Head of caudate nucleus (tissue), 42 donors: ENCODE measurements around the gene THSD4.

Experiments
- DNase-seq, 42 donors: peaks; one replicate each; pipeline versions ENCODE4 v3.0.0 to v3.0.0-alpha.2; 2020 to 2021; ENCODE audit warnings: mixed read lengths in 7 of 42
- intact Hi-C: fragments of 100-400 bp; cut with DNase I; formaldehyde crosslinking; loops from one replicate; pipeline ENCODE4 v1.15.0; 2022

The THSD4 gene

DNA sequence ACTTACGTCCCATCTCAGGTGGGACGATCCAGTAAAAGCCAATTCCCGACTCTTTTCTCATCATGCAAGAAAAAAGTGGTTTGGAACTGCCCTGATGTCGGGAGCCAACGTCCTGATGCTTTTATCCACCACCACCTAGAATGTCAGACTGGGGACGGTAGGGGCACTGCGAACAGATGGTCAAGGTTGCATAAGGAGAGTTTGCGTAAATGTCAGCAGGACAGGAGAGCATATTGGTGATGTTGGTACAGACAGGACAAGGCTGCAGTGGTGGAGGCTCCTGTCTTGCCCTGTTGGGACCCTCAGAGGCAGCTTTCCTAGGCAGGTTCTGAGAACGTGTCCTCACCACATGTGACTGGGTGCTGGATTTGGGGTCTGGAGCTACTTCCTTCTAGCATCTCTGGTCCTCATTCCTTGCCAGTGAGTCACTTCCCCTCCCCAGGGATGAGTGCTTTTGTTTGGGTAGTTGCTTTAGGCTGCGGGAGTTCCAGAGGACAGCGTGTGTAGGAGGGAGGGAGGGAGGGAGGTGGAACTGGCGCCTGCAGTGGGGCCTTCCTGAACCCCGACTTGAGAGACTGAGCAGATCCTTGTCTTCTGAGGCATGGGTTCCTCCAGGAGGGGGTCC lies 21.0 kb downstream of the THSD4 start:
- no peak for DNase-seq
- intact Hi-C loops: no loop called here

- intact Hi-C loops: no loop called here
- no peak for DNase-seq
Measured at GRCh38 chr15:71136793-71137518, 21.7 kb downstream of the THSD4 start.

DNA sequence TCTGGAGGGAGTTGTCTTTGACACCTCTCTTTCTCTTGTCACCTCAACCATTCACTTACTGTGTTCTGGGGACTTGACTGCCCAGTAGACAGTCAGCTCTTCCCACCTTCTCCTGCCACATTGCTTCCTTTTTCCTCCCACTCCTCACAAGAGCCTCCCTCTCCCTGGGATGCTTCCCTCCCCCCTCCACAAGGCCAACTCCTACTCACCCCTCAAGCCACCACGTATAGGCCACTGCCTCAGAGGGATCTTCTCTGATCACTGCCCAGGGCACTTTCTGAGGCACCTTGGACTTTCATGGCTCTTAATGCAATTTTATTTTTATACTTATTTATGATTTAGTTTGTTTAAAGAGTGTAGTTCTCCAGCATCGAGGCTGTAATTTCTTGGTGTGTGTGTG lies 23.2 kb downstream of the THSD4 start:
- DNase-seq: no peak
- intact Hi-C loops: no loop called here

DNA sequence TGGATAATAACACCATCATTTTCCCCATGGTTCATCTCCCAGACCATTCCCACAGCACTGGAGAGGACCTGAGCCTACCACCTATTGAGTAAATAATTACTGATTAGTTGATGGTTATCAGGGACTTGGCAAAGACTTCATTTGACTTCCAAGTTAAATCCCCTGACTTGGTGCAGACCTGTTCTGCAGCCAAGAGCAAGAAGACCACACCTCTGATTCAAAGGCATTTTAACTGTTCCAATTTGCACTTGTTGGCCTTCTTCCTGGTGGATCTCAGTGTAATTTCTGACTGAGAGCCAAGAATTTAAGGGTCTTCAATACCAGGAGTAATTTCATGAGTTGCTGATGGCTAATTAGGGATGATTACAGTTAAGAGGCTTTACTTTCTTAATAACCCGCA lies 24.0 kb downstream of the THSD4 start:
- DNase-seq: no peak
- intact Hi-C loops: no loop called here

GRCh38 chr15:71141572-71141971 lies 26.3 kb downstream of the THSD4 start:
- intact Hi-C loops: no loop called here
- DNase-seq: no peak

DNA sequence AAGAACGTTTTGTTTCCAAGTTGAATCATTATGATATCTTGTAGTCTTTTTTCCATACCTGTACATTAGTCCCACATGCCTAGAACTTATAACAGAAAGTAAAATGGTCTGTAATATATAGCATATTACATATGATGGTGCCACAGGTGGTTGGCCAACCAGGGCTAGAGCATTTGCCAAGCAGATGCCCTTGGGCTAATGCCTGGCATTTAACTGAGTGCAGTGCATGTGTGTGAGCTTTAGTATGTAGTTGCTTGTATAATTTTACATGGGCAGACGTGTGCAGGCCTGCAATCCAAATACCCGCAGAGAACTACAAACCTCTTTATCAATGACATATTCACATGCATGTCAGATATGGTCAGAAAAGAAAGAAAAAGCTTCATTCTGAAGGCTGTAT lies 27.5 kb downstream of the THSD4 start:
- intact Hi-C loops: no loop called here
- DNase-seq: no peak

GRCh38 chr15:71143373-71144310 lies 28.4 kb downstream of the THSD4 start:
- intact Hi-C loops: no loop called here
- no peak for DNase-seq

GRCh38 chr15:71145648-71146047 lies 30.4 kb downstream of the THSD4 start:
- intact Hi-C loops: no loop called here
- DNase-seq: no peak

DNA sequence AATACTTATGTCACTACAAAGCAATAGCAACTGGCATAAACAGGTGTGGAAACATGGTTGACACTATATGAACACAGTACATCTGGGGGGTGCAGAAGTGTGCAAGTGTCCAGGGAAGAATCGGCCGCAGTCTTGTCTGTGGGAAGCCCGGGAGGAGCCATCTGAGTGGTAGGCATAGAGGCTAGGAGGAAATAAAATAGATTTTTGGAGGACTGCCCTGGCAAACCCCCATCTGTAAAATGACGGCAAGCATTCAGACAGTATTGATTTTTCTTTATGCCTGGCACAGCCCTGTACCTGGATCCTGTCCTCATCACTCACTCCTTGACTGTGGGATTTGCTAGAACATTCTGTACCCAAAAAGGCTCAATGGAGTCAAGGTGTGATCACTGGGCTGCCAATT lies 31.3 kb downstream of the THSD4 start:
- no peak for DNase-seq
- intact Hi-C loops: no loop called here

- intact Hi-C loops: no loop called here
- no peak for DNase-seq
Measured at GRCh38 chr15:71148048-71148447, 32.8 kb downstream of the THSD4 start.

DNA sequence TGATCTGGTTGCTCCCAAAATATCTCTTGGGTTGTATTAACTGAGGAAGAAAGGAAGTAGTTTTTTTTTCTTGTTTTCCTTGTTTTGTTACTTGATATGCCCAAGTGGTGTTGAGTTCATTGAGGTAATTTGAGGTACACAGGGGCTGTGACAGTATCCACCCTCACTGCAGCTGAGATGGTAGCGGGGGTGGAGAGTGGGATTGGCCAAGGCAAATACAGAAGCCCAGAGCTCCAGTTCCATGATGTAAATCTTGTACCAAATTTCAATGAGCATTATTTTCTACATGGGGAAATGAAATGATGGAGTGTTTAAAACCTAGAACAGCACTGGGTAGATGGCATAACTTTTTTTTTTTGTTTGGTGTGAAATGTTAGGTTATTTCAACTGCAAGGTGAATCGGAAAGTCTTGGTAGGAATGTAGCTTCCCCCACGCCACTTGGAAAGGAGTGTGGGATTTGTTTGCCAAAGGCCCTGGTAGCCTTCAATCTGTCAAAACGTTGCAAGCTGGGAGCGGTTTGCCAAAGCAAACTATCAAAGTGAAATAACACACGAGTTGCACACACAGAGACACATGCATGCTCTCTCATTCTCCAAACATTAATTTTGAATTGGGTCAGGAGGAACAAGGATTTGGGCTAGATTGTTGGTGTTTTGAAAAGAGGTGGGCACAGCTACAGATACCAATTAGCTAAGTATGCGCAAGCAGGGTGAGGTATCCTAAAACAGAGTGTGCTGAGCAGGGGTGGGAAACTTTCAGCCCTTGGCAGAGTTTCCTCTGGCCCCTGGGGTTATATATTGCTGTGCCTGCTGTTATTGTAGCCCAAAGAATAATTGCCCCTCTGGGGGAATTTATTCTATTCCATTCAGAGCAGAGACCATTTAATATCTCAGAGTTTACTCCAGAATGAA lies 34.6 kb downstream of the THSD4 start:
- no peak for DNase-seq
- intact Hi-C loops: no loop called here

DNA sequence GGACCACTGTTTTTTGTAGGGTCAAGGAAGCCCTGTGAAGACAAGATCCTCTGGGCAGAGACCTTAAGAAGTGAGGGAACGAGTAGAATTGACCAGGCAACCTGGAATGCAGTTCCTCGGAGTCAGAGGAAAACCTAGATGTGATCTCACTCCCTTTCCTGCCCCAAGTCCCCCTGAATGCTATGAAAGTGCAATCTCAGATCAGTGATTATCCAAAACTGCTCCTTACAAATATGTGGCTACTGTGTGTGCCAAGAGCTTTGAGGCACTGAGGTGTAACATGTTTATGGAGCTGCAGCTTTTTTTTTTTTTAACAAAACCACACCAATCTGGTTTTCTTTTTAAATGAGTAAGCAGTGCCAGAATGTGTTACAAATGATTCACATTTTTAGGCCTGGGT lies 35.8 kb downstream of the THSD4 start:
- intact Hi-C loops: no loop called here
- no peak for DNase-seq

- DNase-seq: no peak
- intact Hi-C loops: no loop called here
Measured at GRCh38 chr15:71152542-71152941, 37.3 kb downstream of the THSD4 start.

- intact Hi-C loops: no loop called here
Measured at GRCh38 chr15:71153823-71154524, 38.7 kb downstream of the THSD4 start.

DNA sequence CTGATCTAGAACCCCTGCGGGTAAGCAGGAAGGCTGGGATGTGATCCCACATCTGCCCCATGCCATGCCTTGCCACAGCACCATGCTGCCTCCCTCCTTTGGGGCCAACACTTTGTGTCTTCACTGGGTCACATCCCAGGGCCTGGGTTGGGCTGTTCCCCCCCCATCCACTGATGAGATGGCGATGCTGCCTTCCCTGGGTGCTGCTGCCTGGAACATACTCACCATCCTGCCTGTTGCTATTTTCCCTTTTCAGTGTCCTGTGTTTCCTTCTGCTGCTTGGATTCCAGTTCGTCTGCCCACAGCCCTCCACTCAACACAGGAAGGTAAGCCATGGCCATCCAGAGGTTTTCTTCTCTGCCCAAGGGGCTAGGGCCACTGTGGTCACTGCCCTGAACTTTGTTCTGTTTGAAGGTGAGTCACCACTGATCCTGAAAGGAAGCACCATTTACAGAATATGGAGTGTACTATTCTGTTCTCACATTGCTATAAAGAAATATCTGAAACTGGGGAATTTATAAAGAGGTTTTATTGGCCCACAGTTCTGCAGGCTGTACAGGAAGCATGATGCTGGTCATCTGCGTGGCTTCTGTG lies 39.4 kb downstream of the THSD4 start:
- intact Hi-C loops: no loop called here
- DNase-seq: no peak

More at GRCh38 chr15:71153823-71154524, 38.7 kb downstream of the THSD4 start:
- DNase-seq: no peak

DNA sequence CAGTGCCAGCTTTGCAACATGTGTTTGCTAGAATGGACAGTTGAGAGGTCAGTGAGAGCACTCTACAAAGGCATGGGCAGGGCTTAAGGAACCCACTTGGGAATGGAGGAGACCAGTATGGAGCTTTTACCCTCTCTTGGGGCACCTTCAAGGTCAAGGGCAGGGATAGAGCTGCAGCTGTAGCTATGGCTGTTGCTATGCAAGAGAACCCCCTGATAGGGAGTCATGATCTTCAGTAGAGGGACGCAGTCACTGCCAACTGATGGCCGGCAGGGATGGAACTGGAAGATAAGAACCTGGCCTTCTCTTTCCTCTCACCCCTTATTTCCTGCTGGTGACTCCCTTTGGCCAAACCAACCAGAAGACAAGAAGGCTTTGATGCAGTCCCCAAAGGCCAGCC lies 40.3 kb downstream of the THSD4 start:
- no peak for DNase-seq

DNA sequence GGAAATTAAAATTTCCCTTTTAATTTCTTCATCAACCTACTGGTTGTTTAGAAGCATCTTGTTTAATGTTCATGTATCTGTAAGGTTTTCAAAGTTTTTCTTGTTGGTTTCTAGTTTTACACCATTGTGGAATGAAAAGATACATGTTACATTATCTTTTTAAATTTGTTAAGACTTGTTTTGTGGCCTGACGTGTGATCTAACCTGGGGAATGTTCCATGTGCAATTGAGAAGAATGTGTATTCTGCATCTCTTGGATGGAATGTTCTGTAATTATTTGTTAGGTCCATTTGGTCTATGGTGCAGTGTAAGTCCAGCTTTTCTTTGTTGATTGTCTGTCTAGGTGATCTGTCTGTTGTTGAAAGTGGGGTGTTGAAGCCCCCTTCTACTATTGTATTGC lies 45.7 kb downstream of the THSD4 start:
- intact Hi-C loops: no loop called here
- no peak for DNase-seq

More for the DNA sequence above, 40.3 kb downstream of the THSD4 start:
- intact Hi-C loops: no loop called here

DNA sequence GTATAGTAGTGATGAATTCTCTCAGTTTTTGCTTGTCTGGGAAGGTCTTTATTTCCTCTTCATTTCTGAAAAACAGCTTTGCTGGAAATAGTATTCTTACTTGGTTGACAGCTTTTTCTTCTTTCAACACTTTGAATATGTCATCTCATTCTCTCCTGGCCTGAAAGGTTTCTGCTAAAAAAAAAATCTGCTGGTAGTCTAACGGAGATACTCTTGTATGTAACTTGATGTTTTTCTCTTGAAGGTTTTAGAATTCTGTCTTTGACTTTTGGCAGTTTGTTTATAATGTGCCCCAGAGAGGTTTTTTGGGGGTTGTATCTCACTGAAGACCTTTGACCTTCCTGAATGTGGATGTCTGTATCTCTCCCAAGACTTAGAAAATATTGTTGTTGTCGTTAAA lies 47.0 kb downstream of the THSD4 start:
- DNase-seq: no peak
- intact Hi-C loops: no loop called here
